ENCODE measurements around the gene SMPX.

SMPX gene

DNA sequence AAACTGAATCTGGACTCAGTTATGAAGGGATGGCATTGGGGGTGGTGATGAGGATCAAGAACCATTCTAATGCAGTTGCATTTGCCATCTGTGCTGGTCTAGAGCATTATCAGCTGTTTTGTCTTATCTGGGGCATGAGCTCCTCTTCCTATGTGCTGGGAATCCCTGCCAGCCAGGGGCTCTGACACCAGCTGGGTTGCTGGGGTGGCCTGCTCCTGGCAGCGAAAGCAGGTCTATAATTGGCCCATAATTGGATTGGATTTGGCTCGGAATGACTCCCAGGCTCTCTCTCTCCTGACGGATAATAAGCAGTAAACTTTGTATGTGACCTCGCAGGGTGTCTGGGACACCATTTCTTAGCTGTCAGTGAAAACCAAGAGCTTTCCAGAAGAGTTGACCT, 34.1 kb downstream of the SMPX start:
- Histone ChIP-seq H3K4me3 (IDR thresholded peaks at IDR 0.05; ENCODE audit: insufficient read depth, low read depth, low read length) (no peak overlapping the region), H3K79me2 (ENCODE audit: insufficient read depth, low read depth) (no peaks in the 10 kb centered on the region), H3K36me3 (ENCODE audit: insufficient read depth) (no peaks in the 10 kb centered on the region), H3K4me2 (no peak overlapping the region), H3K27ac (no peak overlapping the region), H2AFZ (ENCODE audit: low read depth) (no peak overlapping the region), H3K4me1 (ENCODE audit: low read depth, poor library complexity, severe bottlenecking) (no peaks in the 10 kb centered on the region), H3K27me3 (ENCODE audit: insufficient read depth, low read depth) (no peaks in the 10 kb centered on the region), H4K20me1 (ENCODE audit: insufficient read depth) (no peaks in the 10 kb centered on the region), H3K9ac (no peak overlapping the region)
- TF ChIP-seq CTCF (conservative IDR thresholded peaks at IDR 0.05; ENCODE audit: low read depth, low read length), result no peak

GRCh38 chrX:21723084-21723483, 34.8 kb downstream of the SMPX start:
- H3K4me2 ChIP-seq, result no peak overlapping the region
- no peak overlapping the region for H3K9ac ChIP-seq
- no peaks in the 10 kb centered on the region for H4K20me1 ChIP-seq (ENCODE audit: insufficient read depth)
- no peak for TF ChIP-seq CTCF (conservative IDR thresholded peaks at IDR 0.05; ENCODE audit: low read depth, low read length)
- H3K4me1 ChIP-seq (ENCODE audit: low read depth, poor library complexity, severe bottlenecking), result no peaks in the 10 kb centered on the region
- no peaks in the 10 kb centered on the region for H3K79me2 ChIP-seq (ENCODE audit: insufficient read depth, low read depth)
- no peaks in the 10 kb centered on the region for H3K27me3 ChIP-seq (ENCODE audit: insufficient read depth, low read depth)
- H3K36me3 ChIP-seq (ENCODE audit: insufficient read depth), result no peaks in the 10 kb centered on the region
- H3K4me3 ChIP-seq (IDR thresholded peaks at IDR 0.05; ENCODE audit: insufficient read depth, low read depth, low read length), result no peak overlapping the region
- no peak overlapping the region for H2AFZ ChIP-seq (ENCODE audit: low read depth)
- H3K27ac ChIP-seq, result no peak overlapping the region

- no peaks in the 10 kb centered on the region for H3K36me3 ChIP-seq (ENCODE audit: insufficient read depth)
- TF ChIP-seq CTCF (conservative IDR thresholded peaks at IDR 0.05; ENCODE audit: low read depth, low read length), result no peak
- H3K9ac ChIP-seq, result no peak overlapping the region
- no peak overlapping the region for H2AFZ ChIP-seq (ENCODE audit: low read depth)
- no peak overlapping the region for H3K4me2 ChIP-seq
- no peak overlapping the region for H3K27ac ChIP-seq
- H3K4me1 ChIP-seq (ENCODE audit: low read depth, poor library complexity, severe bottlenecking), result no peaks in the 10 kb centered on the region
- no peaks in the 10 kb centered on the region for H3K79me2 ChIP-seq (ENCODE audit: insufficient read depth, low read depth)
- H4K20me1 ChIP-seq (ENCODE audit: insufficient read depth), result no peaks in the 10 kb centered on the region
- no peaks in the 10 kb centered on the region for H3K27me3 ChIP-seq (ENCODE audit: insufficient read depth, low read depth)
- no peak overlapping the region for H3K4me3 ChIP-seq (IDR thresholded peaks at IDR 0.05; ENCODE audit: insufficient read depth, low read depth, low read length)
Observed at GRCh38 chrX:21721195-21721594, 36.7 kb downstream of the SMPX start.

DNA sequence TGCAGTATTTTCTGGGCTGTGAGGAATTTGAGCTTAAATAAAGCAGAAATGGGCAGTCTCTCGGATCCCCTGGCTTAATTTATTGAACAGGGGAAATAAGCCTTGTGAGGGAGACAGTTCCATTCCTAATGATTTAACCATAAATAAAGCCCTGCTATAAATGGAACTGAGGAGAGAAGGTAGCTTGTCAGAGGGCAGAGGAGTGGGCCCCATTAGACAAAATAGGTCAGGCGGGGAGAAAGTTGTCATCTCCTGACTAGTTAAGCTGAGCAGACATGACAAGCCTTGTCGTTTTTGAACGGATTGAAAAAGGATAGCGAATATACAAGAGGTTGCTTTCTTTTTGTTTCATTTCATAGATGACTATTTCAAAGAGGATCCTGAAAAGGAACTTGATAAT, 39.3 kb downstream of the SMPX start:
- Histone ChIP-seq H3K36me3 (ENCODE audit: insufficient read depth) (no peaks in the 10 kb centered on the region), H3K79me2 (ENCODE audit: insufficient read depth, low read depth) (no peaks in the 10 kb centered on the region), H2AFZ (ENCODE audit: low read depth) (no peak overlapping the region), H3K4me3 (IDR thresholded peaks at IDR 0.05; ENCODE audit: insufficient read depth, low read depth, low read length) (no peak overlapping the region), H3K27ac (no peak overlapping the region), H3K9ac (no peak overlapping the region), H3K4me1 (ENCODE audit: low read depth, poor library complexity, severe bottlenecking) (no peaks in the 10 kb centered on the region), H3K4me2 (no peak overlapping the region), H4K20me1 (ENCODE audit: insufficient read depth) (no peaks in the 10 kb centered on the region), H3K27me3 (ENCODE audit: insufficient read depth, low read depth) (no peaks in the 10 kb centered on the region)
- no peak for TF ChIP-seq CTCF (conservative IDR thresholded peaks at IDR 0.05; ENCODE audit: low read depth, low read length)

DNA sequence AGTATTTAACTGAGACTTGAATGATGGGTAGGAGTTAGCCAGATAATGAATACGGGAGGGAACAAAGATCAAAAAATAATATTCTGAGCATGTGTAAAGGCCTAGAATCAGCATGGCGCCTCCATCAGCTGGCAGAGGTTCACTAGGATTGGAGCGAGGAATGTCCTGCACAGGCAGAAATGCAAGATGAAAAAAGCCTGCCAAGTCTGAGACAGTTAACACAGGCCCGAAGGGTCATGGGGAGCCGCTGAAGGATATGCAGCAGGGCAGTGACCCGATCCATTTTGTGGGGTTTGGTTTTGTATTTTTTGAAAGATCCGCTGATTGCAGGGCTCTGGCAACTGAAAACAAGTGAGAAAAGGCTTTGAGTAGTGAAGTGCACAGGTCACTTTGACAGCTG, 40.1 kb downstream of the SMPX start:
- Histone ChIP-seq H3K27ac (no peak overlapping the region), H3K4me2 (no peak overlapping the region), H4K20me1 (ENCODE audit: insufficient read depth) (no peaks in the 10 kb centered on the region), H3K9ac (no peak overlapping the region), H2AFZ (ENCODE audit: low read depth) (no peak overlapping the region), H3K79me2 (ENCODE audit: insufficient read depth, low read depth) (no peaks in the 10 kb centered on the region), H3K4me1 (ENCODE audit: low read depth, poor library complexity, severe bottlenecking) (no peaks in the 10 kb centered on the region), H3K36me3 (ENCODE audit: insufficient read depth) (no peaks in the 10 kb centered on the region), H3K27me3 (ENCODE audit: insufficient read depth, low read depth) (no peaks in the 10 kb centered on the region), H3K4me3 (IDR thresholded peaks at IDR 0.05; ENCODE audit: insufficient read depth, low read depth, low read length) (no peak overlapping the region)
- no peak for TF ChIP-seq CTCF (conservative IDR thresholded peaks at IDR 0.05; ENCODE audit: low read depth, low read length)

All from KMS-11 (cell line).